LNCAP (cell line): ENCODE measurements around the gene DDX1.

ENCODE experiments used
- TF ChIP-seq, protein P1 (sequence below): fragments of 450-650 bp; IDR thresholded peaks from 2 replicates; pipeline ENCODE4 v1.5.1; 2017; ENCODE audit warnings: mild to moderate bottlenecking

DDX1 gene

DNA sequence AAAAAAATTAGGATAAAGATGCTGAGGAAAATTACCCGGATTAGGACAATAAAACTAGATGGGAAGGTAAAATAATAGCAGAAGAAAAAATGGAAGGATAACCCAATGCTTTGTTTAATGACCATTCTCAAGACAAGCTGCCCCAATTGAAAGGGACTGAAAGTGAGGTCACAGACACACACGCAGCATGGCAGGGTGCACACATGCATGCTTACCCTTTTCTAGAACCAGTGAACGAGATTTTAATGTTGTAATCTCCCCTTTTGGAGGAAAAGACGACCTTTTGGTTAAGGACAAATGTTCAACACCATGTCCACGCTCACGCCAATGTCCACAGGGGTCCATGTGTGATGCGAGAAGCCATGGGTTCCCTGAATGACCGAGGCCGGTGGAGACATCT is 70.9 kb downstream of the DDX1 start:
- TF ChIP-seq, protein P1, sequence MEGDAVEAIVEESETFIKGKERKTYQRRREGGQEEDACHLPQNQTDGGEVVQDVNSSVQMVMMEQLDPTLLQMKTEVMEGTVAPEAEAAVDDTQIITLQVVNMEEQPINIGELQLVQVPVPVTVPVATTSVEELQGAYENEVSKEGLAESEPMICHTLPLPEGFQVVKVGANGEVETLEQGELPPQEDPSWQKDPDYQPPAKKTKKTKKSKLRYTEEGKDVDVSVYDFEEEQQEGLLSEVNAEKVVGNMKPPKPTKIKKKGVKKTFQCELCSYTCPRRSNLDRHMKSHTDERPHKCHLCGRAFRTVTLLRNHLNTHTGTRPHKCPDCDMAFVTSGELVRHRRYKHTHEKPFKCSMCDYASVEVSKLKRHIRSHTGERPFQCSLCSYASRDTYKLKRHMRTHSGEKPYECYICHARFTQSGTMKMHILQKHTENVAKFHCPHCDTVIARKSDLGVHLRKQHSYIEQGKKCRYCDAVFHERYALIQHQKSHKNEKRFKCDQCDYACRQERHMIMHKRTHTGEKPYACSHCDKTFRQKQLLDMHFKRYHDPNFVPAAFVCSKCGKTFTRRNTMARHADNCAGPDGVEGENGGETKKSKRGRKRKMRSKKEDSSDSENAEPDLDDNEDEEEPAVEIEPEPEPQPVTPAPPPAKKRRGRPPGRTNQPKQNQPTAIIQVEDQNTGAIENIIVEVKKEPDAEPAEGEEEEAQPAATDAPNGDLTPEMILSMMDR: no peak

DNA sequence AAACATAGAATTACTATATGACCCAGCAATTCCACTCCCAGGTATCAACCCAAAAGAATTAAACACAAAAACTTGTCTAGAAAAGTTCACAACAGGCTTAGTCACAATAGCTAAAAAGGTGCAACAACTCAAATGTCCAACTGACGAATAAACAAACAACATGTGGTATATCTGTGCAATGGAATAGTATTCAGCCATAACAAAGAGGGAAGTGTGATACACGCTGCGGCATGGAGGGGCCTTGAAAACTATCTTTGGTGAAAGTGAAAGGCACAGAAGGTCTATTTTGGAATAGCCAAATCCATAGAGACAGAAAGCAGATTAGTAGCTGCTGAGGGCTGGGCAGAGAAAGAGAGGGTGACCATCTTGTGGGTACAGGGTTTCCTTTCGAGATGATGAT is 72.1 kb downstream of the DDX1 start:
- TF ChIP-seq, protein P1: no peak

DNA sequence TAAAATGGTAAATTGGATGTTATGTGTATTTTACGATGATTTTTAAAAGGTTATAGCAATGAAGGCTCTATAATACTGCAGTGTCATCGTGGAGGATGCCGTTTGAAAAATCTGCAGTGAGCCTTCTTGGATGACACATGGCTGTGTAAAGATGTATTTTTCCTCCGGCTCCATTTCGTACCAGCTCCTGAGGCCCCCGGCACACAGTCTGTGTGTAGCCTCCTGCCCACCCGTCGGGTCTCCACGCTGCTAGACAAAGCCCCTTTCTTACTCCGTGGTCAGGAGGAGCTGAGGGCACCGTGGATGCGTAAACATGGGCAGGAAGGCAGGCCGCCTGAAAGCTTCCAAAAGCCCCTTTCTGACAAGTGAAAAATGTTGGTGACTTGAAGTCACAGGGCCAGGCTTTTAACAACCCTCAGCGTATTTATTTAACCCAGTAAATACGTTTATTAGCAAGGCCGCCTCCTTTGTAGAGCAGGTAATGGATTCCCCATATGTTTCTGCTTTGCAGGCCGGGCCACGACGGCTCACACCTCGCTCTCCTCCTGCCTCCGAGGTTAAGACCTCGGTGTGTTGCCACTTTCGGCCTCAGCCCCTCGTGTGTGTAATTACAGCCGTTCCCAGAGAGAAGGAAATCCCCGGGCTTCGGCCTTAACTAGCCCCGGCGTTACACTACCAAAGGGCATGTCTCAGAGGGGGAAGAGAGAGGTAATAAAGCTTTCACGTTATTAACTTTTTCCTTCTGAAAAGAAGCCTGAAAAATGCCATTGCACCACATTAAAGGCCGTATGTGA is 72.8 kb downstream of the DDX1 start:
- TF ChIP-seq, protein P1: no peak

DNA sequence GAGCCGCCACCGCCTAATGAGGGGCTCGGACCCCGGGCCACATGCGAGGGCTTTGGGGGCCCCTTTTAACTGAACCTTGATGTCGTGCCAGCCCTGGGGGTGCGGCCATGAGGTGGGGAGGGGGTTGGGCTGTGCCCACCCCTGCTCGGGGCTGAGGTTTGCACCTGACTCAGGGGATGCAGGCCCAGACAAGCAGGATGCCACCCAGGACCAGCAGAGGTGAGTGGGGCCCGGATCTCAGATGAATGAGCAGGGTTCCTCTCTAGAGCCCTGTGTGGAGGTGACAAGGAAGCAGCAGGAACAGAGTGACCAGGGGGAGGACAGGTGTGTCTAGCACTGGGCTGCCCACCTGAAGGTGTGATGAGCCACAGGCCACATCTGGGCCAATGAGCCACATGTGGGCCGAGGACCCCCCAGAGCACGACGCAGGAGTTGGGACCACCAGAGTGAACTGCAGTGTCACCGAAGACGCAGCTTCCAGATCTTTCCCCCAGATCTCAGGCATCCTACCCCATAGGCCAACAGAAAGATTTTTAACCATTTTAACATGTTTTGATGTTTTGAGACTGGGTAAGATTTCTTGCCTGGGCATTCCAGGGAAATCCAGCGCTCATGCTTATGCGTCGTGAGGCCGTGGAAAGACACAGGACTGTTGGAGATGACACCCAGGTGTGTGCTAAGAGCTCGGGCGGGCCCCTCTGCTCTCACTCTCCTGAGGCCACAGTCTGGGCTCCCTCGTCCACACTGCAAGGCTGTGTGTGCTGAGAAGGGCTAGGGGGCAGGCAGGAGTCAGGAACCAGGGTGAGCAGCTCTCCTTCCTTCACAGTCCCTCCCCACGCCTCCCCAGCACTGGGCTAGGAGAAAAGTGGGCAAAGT is 73.6 kb downstream of the DDX1 start:
- TF ChIP-seq, protein P1: no peak

DNA sequence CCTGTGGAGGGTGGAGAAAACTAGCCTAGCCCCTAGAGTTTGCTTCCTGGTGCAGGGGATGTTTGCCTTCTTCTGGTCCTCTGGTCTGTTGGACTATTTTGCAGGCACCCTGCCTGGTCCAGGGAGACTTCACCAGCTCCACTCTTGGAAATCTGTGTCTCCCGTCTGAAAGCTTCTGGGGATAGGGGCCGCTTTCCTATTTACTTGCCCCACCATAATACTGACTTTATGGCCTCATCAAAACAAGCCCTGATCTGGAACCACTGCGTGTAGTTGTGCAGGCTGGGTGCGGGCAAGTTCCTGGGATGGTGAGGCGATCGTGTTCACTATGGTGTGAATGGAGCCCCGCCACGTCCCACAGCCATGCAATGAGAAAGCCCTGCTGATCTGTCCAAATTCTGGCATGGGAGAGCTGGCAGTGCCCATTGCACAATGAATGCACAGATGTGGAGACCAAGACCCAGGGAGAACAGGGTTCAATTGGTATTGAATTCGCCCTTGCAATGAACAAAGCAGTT is 74.3 kb downstream of the DDX1 start:
- TF ChIP-seq, protein P1: no peak

DNA sequence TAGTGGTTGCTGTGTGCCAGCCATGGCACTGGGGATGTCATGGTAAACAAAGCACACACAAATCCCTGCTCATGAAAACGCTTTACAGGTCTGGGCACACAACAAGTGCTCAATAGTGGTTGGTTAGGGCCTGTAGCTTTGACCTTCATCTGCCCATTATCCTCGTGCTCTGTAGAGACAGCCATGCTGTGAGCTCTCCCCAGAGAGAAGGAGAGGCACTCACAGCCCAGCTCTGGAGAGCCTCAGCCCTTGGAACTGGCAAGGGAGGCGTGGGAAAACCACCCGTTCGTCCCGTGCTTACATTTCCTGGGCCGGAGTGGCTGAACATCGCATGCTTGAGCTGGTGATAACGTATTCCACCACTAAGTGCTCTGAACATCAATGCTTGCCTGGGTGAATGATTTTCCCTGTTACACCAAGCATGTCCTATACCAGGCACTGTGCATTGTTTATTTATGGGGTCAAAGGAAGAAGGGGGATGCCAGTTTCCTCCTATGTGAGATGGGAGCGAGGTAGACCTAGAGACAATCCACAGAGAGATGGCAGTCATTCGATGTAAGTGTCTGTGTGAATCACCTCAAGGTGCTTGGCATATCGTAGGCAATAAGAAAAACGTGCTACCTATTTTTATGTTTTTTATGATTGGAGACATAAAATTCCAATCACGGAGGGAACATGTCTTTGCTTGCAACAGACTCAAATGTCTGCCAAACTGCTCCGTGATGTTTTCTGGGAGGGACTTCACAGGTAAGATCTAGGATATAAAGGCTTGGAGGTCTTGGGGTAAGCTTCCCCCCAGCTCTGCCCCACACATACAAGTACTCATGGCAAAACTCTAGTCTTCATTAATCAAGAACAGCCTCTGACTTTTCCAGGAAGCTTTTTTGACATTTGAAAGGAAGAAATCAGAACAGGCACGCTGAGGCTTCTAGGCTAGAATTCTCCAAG is 75.5 kb downstream of the DDX1 start:
- TF ChIP-seq, protein P1: no peak
